ENCODE data around the gene CCDC179. TPM values are rescaled to one million over a fixed set of nuclear protein-coding genes. Genes with fewer than 3 reads are reported as not detected.

CCDC179 gene
- total RNA-seq, 3 donors from 2014 or later = not detected

DNA sequence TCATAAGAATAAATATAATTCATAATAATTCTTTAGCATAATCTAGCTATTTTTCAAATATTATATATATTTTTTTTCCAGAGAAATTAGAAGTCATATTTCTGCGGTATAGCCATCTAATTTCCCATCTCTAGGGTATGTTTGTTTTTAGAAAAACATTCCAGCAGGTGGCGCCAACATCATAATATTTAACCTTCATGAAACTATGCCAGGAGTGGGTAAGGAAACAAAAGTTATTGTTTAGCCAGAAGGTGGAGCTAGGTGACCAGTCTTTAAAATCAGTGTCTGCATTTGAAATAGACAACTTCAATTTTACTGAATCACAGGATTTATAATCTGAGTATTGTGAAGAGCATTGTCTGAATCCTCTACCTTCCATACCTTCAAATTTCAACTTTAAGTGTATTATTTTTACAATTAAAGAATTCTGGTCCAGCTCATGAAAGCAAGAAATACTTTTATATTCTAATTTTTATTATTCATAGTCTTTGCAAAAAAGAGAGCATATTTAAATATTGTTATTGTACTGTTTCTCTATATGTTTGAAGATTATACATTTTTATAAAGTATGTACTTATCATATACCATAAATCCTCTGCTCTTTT lies 15.7 kb upstream of the CCDC179 start:
- no peak overlapping the region for H3K27ac ChIP-seq
- DNase-seq (ENCODE audit: low spot score in 2 of 2) = peak in 1 of 2 donors; percentile 30
- H3K4me3 ChIP-seq = no peak overlapping the region
- intact Hi-C loops (cut with DNase I; ENCODE audit: low total_unique reads) = no loop called here
- no peaks in the 10 kb centered on the region for H3K9me3 ChIP-seq
- no peaks in the 10 kb centered on the region for H3K4me1 ChIP-seq
- H3K36me3 ChIP-seq = no peaks in the 10 kb centered on the region
- no peak for TF ChIP-seq POLR2A (IDR thresholded peaks at IDR 0.05)
- TF ChIP-seq, protein P1, sequence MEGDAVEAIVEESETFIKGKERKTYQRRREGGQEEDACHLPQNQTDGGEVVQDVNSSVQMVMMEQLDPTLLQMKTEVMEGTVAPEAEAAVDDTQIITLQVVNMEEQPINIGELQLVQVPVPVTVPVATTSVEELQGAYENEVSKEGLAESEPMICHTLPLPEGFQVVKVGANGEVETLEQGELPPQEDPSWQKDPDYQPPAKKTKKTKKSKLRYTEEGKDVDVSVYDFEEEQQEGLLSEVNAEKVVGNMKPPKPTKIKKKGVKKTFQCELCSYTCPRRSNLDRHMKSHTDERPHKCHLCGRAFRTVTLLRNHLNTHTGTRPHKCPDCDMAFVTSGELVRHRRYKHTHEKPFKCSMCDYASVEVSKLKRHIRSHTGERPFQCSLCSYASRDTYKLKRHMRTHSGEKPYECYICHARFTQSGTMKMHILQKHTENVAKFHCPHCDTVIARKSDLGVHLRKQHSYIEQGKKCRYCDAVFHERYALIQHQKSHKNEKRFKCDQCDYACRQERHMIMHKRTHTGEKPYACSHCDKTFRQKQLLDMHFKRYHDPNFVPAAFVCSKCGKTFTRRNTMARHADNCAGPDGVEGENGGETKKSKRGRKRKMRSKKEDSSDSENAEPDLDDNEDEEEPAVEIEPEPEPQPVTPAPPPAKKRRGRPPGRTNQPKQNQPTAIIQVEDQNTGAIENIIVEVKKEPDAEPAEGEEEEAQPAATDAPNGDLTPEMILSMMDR (IDR thresholded peaks at IDR 0.05) = peak; percentile 37 to 67 (median 59)
- no peak for TF ChIP-seq POLR2AphosphoS5 (IDR thresholded peaks at IDR 0.05)
- H3K27me3 ChIP-seq = no peaks in the 10 kb centered on the region

DNA sequence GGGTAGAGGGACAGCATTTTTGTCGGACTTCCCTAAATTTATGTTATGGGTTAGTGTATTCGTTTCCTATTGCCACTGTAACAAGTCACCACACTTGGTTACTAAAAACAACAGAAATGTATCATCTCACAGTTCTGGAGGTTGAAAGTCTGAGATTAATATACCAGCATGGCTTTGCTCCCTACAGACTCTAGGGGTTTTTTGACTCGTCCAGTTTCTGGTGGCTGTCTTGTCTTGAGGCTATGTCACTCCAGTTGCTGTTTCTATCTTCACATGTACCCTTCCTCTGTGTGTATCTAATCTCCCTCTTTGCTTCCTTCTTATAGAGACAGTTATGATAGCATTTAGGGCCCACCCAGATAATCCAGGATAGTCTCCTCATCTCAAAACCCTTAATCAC lies 9.1 kb upstream of the CCDC179 start:
- no peak for DNase-seq (ENCODE audit: low spot score in 2 of 2)
- intact Hi-C loops (cut with DNase I; ENCODE audit: low total_unique reads) = no loop called here
- H3K4me1 ChIP-seq = no peaks in the 10 kb centered on the region
- H3K36me3 ChIP-seq = no peaks in the 10 kb centered on the region
- no peaks in the 10 kb centered on the region for H3K27me3 ChIP-seq
- no peaks in the 10 kb centered on the region for H3K9me3 ChIP-seq
- H3K4me3 ChIP-seq = no peak overlapping the region
- TF ChIP-seq, protein P1 (IDR thresholded peaks at IDR 0.05) = no peak
- H3K27ac ChIP-seq = no peak overlapping the region

DNA sequence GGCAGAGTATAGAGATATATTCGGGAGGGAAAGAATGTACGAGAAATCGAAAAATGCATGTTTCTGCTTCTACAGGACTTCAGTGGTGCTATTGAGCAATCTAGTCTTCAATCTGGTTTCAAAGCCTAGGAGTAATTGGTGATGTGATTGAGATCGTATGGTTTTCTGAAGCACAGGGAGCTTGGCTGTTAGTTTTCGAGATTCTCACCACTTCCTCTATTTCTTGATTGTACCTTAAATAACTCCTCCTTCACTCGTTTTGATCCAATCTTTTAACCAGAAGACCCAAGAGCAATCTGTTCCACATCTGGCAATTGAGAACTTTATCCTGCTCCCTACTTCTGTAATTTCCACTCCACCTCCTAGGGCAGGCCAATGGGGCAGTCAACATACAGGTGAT lies 518 bp downstream of the CCDC179 start:
- intact Hi-C loops (cut with DNase I; ENCODE audit: low total_unique reads) = no loop called here
- H3K4me3 ChIP-seq = no peak overlapping the region
- no peaks in the 10 kb centered on the region for H3K27me3 ChIP-seq
- H3K36me3 ChIP-seq = no peaks in the 10 kb centered on the region
- no peaks in the 10 kb centered on the region for H3K9me3 ChIP-seq
- no peak overlapping the region for H3K27ac ChIP-seq
- H3K4me1 ChIP-seq = no peaks in the 10 kb centered on the region
- TF ChIP-seq, protein P1 (IDR thresholded peaks at IDR 0.05) = no peak
- TF ChIP-seq POLR2A (IDR thresholded peaks at IDR 0.05) = no peak
- no peak for TF ChIP-seq POLR2AphosphoS5 (IDR thresholded peaks at IDR 0.05)
- no peak for DNase-seq (ENCODE audit: low spot score in 2 of 2)

DNA sequence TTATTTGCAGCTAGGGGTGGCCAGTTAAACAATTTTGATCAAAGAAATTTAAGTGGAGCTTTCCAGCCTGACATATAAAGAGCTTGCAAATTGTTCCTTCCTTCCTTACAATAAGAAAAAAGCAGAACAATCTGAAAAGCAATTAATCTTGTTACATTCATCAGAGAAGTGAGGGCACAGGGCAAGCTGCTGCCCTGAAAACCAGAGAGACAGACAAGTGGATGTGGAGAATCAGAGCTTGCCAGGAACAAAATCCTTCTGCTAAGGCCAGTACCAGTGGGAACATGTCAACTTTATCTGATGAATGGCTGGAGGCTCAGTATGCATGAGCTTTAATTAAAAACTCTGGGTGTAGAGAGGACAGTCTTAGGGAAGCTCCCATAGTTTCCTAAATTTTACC lies 8.8 kb downstream of the CCDC179 start:
- Histone ChIP-seq H3K27me3 (no peaks in the 10 kb centered on the region), H3K9me3 (peaks cover 0 to 8% of the 10 kb centered on the region in 2 donors), H3K4me3 (no peak overlapping the region), H3K4me1 (no peaks in the 10 kb centered on the region), H3K36me3 (no peaks in the 10 kb centered on the region), H3K27ac (no peak overlapping the region)
- TF ChIP-seq POLR2AphosphoS5 (IDR thresholded peaks at IDR 0.05) = no peak
- TF ChIP-seq, protein P1 (IDR thresholded peaks at IDR 0.05) = no peak
- no peak for TF ChIP-seq POLR2A (IDR thresholded peaks at IDR 0.05)
- no peak for DNase-seq (ENCODE audit: low spot score in 2 of 2)
- intact Hi-C loops (cut with DNase I; ENCODE audit: low total_unique reads) = no loop called here

DNA sequence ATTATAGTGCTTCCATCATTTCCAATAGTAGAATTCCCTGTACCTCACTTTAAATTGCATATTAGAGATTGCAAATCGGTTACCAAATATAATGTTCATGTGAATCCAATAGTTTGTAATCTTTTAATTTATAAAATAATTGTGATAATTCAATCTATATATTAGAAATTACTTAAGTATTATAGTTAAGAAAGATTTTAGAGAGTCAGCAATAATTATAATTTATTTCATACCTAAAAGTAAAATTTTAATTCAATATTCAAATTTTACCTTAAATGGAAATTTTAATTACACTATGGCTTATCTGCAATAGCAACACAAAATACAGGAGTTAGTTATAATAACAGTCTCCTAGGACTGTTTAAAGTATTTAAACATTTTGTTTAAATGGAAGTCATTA lies 13.5 kb downstream of the CCDC179 start:
- H3K36me3 ChIP-seq = no peaks in the 10 kb centered on the region
- no peak overlapping the region for H3K27ac ChIP-seq
- no peaks in the 10 kb centered on the region for H3K9me3 ChIP-seq
- H3K27me3 ChIP-seq = no peaks in the 10 kb centered on the region
- TF ChIP-seq POLR2AphosphoS5 (IDR thresholded peaks at IDR 0.05) (no peak), POLR2A (IDR thresholded peaks at IDR 0.05) (no peak)
- TF ChIP-seq, protein P1 (IDR thresholded peaks at IDR 0.05) = no peak
- intact Hi-C loops (cut with DNase I; ENCODE audit: low total_unique reads) = no loop called here
- H3K4me3 ChIP-seq = no peak overlapping the region
- no peak for DNase-seq (ENCODE audit: low spot score in 2 of 2)
- no peaks in the 10 kb centered on the region for H3K4me1 ChIP-seq

All from breast epithelium (tissue), 4 donors.